HCT116 (cell line): ENCODE results near the gene CDK5RAP2.

Experiments
- ELF1 ChIP-seq: IDR thresholded peaks from 2 replicates; pipeline ENCODE4 v1.6.1; 2012; ENCODE audit warnings: low read depth, borderline replicate concordance
- JUND ChIP-seq: IDR thresholded peaks from 2 replicates; pipeline ENCODE4 v1.6.1; 2012
- POLR2A ChIP-seq: IDR thresholded peaks from 2 replicates; pipeline ENCODE4 v1.7.0; 2011; ENCODE audit warnings: borderline replicate concordance; ENCODE audit not compliant: insufficient read depth, insufficient read length; ENCODE audit errors: extremely low read depth
- POLR2AphosphoS5 ChIP-seq: IDR thresholded peaks from 2 replicates; pipeline ENCODE4 v1.6.1; 2011; ENCODE audit warnings: mild to moderate bottlenecking, low read depth, low read length, moderate library complexity
- SP1 ChIP-seq: IDR thresholded peaks from 2 replicates; pipeline ENCODE4 v1.6.1; 2012; ENCODE audit warnings: low read depth
- ZFX ChIP-seq: fragments of 450-650 bp; IDR thresholded peaks from 2 replicates; pipeline ENCODE4 v1.6.1; 2017
- TF ChIP-seq, protein P1 (sequence below), 3 experiments: fragments of 200-600 bp in 1 of 3; sonication (generic) in 1 of 3; IDR thresholded peaks in 2 of 3; conservative IDR thresholded peaks in 1 of 3; 2 replicates each; pipeline ENCODE4 v1.5.1; 2012 to 2017; ENCODE audit warnings: low read depth in 2 of 3, low read length in 2 of 3, antibody characterized with exemption in 1 of 3, borderline replicate concordance in 1 of 3, control low read depth in 1 of 3, mild to moderate bottlenecking in 1 of 3, mixed read lengths in 1 of 3, mixed run types in 1 of 3, moderate library complexity in 1 of 3; ENCODE audit not compliant: insufficient read depth in 1 of 3

DNA sequence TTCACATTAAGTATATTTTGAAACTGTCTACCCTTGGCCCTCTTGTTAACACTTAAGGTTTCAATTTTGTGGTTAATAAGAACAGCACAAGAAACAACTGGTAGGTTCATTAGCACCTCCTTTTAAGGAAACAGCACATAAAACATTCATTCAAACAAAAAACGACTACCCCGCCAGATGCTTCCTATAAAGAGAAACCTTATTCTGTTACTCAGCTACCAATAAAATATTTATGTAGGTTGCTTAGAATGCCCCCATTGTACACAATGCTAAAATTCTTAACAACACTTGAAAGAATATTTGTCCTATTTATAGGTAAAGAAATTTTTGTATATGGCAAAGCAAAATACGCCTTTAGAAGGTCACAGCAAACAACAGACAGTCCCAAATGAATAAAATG is 23.2 kb downstream of the CDK5RAP2 start:
- TF ChIP-seq SP1 (no peak), ELF1 (no peak), JUND (no peak), POLR2AphosphoS5 (no peak), ZFX (no peak), POLR2A (no peak)
- TF ChIP-seq, protein P1, sequence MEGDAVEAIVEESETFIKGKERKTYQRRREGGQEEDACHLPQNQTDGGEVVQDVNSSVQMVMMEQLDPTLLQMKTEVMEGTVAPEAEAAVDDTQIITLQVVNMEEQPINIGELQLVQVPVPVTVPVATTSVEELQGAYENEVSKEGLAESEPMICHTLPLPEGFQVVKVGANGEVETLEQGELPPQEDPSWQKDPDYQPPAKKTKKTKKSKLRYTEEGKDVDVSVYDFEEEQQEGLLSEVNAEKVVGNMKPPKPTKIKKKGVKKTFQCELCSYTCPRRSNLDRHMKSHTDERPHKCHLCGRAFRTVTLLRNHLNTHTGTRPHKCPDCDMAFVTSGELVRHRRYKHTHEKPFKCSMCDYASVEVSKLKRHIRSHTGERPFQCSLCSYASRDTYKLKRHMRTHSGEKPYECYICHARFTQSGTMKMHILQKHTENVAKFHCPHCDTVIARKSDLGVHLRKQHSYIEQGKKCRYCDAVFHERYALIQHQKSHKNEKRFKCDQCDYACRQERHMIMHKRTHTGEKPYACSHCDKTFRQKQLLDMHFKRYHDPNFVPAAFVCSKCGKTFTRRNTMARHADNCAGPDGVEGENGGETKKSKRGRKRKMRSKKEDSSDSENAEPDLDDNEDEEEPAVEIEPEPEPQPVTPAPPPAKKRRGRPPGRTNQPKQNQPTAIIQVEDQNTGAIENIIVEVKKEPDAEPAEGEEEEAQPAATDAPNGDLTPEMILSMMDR (IDR thresholded peaks at IDR 0.05 in 2 of 3, conservative IDR thresholded peaks at IDR 0.05 in 1 of 3; ENCODE audit: borderline replicate concordance in 1 of 3, insufficient read depth in 1 of 3, low read depth in 2 of 3, low read length in 2 of 3): no peak
